K562 treated with DMSO at 1 percent for 12 hours (cell line): ENCODE results near the gene DYNC1LI2. TPM values are rescaled to one million over a fixed set of nuclear protein-coding genes. Genes with fewer than 3 reads are reported as not detected.

Experiments
- total RNA-seq: library from RNA; unstranded; fragments of 300-600 nt; gene quantifications from 2 replicates; pipeline ENCODE4 v1.2.3, GENCODE V29; 2022; ENCODE audit not compliant: insufficient read depth

DYNC1LI2 gene
- 6.3 and 41.7 TPM in 2 replicates for total RNA-seq

GRCh38 chr16:66751303-66751991 is at the start of gene DYNC1LI2:
DYNC1LI2 (minus strand) TSS chr16:66751609; CDS start chr16:66751591, 18 bp downstream.

GRCh38 chr16:66696669-66697630 is 54.5 kb downstream of the DYNC1LI2 start, which contains the start of gene CMTM4:
CMTM4 (minus strand) TSS chr16:66696743; CDS start chr16:66696525, 218 bp downstream.

Other genes starting within 250 kb of the DYNC1LI2 start
- gene TK2, start 201.5 kb downstream of the DYNC1LI2 start, total RNA-seq, result 5.8 and 12.0 TPM in 2 replicates
- 162 and 214 TPM in 2 replicates for gene CKLF, start 199.0 kb downstream of the DYNC1LI2 start, total RNA-seq
- 1.9 and 2.2 TPM in 2 replicates for gene CMTM1, start 185.2 kb downstream of the DYNC1LI2 start, total RNA-seq
- gene CMTM2, start 172.1 kb downstream of the DYNC1LI2 start, total RNA-seq, result not detected in 2 replicates
- 42.3 and 71.0 TPM in 2 replicates for gene CMTM3, start 146.9 kb downstream of the DYNC1LI2 start, total RNA-seq
- 4.9 and 22.6 TPM in 2 replicates for gene CMTM4, start 54.9 kb downstream of the DYNC1LI2 start, total RNA-seq
- gene TERB1, start 50.0 kb upstream of the DYNC1LI2 start, total RNA-seq, result not detected in 2 replicates
- 42.5 and 85.3 TPM in 2 replicates for gene NAE1, start 79.4 kb upstream of the DYNC1LI2 start, total RNA-seq
- not detected in 2 replicates for gene CA7, start 92.8 kb upstream of the DYNC1LI2 start, total RNA-seq
- gene PDP2, start 128.9 kb upstream of the DYNC1LI2 start, total RNA-seq, result 2.0 and 9.1 TPM in 2 replicates
- gene CDH16, start 167.3 kb upstream of the DYNC1LI2 start, total RNA-seq, result not detected in 2 replicates
- 3.0 and 4.2 TPM in 2 replicates for gene RRAD, start 173.9 kb upstream of the DYNC1LI2 start, total RNA-seq
- gene CIAO2B, start 182.8 kb upstream of the DYNC1LI2 start, total RNA-seq, result 232 and 283 TPM in 2 replicates
- 15.4 and 22.8 TPM in 2 replicates for gene CES2, start 183.9 kb upstream of the DYNC1LI2 start, total RNA-seq
- gene CES3, start 209.7 kb upstream of the DYNC1LI2 start, total RNA-seq, result 1.3 and 1.5 TPM in 2 replicates
- gene CES4A, start 237.0 kb upstream of the DYNC1LI2 start, total RNA-seq, result not detected in 2 replicates